ENCODE measurements around the gene CASP3.
"Not testable (repeated sequence)": the region's sequence is repeated elsewhere in the genome, so short reads cannot be mapped to it uniquely, and the experiment has no call there.

Gene CASP3

DNA sequence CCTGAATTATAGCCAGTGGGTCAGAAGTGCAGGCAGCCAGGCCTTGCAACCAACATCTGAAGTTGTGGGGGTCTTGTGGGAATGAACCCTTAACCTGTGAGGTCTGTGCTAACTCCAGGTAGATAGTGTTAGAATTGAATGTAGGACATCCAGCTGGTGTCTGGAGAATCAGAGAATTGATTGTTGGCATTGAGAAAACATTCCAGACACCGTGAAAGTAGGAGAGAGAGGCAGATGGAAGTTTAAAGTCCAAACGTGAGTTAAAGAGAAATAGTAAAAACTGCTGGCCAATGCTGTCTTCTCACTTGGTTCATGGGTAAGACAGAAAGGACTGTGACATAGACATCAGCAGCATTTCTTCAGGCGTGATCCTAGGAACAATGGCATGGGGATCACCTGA is 27.7 kb downstream of the CASP3 start:
- no peak overlapping the region for H3K4me3 ChIP-seq (ENCODE audit: low read depth, low read length)
- DNase-seq (ENCODE audit: low read depth), result no peak

DNA sequence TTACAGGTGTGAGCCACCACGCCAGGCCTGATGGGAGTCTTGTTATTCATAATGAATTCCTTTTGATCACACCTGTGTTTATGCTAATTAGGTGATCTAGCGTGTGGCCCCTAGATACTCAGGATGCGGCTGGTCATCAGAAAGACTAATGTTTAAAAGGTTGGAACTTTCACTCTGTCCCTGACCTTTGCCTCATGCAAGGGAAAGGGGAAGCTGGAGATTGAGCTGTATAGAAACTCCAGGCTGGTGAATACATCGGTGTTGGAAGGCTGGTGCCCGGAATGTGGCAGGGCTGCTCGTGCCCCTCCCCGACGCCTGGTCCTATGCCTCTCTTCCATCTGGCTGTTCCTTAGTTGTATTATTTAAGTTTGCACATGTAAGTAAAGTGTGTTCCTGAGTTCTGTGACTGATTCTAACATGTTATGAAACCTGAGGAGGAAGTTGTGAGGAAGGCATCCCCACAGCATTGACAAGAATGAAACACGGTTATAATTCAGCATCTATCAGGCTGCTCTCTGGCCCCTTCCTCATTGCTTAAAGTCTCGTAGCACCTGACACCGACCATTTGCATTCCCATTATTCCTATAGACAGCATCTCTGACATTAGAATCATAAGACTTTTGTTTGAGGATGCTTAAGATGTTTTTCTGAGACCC is 28.9 kb downstream of the CASP3 start:
- H3K4me3 ChIP-seq (ENCODE audit: low read depth, low read length), result no peak overlapping the region
- TF ChIP-seq, protein P1, sequence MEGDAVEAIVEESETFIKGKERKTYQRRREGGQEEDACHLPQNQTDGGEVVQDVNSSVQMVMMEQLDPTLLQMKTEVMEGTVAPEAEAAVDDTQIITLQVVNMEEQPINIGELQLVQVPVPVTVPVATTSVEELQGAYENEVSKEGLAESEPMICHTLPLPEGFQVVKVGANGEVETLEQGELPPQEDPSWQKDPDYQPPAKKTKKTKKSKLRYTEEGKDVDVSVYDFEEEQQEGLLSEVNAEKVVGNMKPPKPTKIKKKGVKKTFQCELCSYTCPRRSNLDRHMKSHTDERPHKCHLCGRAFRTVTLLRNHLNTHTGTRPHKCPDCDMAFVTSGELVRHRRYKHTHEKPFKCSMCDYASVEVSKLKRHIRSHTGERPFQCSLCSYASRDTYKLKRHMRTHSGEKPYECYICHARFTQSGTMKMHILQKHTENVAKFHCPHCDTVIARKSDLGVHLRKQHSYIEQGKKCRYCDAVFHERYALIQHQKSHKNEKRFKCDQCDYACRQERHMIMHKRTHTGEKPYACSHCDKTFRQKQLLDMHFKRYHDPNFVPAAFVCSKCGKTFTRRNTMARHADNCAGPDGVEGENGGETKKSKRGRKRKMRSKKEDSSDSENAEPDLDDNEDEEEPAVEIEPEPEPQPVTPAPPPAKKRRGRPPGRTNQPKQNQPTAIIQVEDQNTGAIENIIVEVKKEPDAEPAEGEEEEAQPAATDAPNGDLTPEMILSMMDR (IDR thresholded peaks at IDR 0.05; ENCODE audit: insufficient read depth, low read depth, low read length, missing control alignments), result no peak
- DNase-seq (ENCODE audit: low read depth), result no peak

More for the DNA sequence above, 27.7 kb downstream of the CASP3 start:
- TF ChIP-seq, protein P1 (IDR thresholded peaks at IDR 0.05; ENCODE audit: insufficient read depth, low read depth, low read length, missing control alignments), result no peak

DNA sequence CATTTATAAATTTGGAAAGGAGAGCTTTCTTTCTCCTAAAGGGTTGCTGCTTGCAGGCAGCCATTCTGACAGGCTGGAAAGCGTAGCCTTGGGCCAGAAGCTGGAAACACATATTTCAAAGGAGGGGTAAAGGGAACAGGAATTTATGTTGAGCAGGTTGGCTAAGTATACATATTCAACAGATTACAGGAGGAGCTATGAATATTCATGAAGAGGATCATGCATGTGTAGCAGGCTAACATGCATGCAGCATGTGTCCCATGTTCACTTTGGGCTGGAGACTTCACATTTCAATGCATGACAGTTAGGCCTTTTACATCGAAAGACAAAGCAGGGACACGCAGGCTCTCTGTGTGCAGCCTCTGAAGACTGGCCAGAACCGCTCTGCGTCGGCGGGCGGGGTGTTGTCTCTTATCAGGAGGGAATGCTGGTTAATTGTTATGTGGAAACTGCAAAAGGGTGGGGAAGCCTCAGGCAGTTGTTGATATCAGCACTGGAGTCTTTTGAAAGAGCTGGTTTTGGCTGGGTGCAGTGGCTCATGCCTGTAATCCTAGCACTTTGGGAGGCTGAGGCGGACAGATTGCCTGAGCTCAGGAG is 31.5 kb downstream of the CASP3 start:
- TF ChIP-seq, protein P1 (IDR thresholded peaks at IDR 0.05; ENCODE audit: insufficient read depth, low read depth, low read length, missing control alignments), result no peak
- no peak for DNase-seq (ENCODE audit: low read depth)
- peak overlapping the region; percentile 38; the same call in 1 of the 2 replicates for H3K4me3 ChIP-seq (ENCODE audit: low read depth, low read length)

DNA sequence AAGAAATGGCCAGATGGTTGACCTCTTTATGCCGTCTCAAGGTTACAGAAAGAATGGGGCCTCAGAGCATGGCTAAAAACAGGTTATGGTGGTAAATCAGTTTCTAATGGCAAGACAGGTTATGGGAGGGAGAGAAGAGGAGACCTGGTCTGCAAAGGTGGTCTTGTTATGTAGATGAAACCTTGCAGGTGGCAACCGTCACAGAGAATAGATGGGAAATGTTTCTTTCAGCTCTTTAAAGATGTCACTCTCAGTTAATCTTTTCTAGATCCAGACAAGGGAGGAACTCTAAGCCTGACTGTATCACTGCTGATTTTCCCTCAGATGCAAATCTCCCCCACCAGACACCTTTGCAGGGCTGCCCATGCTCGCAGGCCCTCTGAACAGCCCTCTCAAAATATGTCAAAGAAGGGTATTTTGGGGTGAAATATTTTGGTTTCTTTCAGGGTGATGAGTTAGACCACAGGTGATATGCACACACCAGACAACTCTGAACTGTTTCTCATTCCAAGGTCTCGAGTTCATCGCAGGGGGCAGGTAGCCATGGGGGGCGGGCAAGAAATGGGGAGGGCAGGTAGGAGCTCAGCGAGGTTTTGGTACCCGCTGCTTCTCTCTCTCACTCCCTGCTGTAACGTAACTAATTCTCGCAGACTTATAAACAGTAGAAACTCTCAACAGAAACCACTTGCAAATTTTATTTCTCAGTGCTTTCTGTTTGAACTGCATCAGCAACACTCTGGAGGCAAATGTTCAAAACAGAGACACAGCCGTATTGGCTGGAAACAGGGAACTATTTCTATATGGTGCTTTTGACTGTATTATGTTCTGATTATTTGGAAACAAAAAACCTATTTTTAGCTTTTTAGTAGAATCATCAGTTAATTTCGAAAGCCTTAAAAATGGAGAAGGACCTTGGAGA is 32.4 kb downstream of the CASP3 start:
- TF ChIP-seq, protein P1 (IDR thresholded peaks at IDR 0.05; ENCODE audit: insufficient read depth, low read depth, low read length, missing control alignments), result no peak
- peak; percentile 75 for DNase-seq (ENCODE audit: low read depth)
- H3K4me3 ChIP-seq (ENCODE audit: low read depth, low read length), result peak overlapping the region; percentile 38

DNA sequence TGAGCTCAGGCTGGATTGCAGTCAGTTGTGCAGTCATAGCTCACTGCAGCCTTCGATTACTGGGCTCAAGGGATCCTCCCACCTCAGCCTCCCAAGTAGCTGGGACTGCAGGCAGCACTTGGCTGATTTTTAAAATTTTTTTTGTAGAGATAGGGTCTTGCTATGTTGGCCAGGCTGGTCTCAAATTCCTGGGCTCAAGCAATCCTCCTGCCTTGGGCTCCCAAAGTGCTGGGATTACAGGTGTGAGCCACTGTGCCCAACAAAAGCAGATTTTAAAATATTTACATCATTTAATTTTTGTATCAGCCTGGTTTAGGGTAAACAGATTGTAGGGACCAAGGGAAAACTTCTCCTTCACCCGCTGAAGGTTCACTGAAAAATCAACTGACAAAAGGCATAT is 33.1 kb downstream of the CASP3 start:
- not testable (repeated sequence) for DNase-seq (ENCODE audit: low read depth)
- peak overlapping the region; percentile 38; the same call in 1 of the 2 replicates for H3K4me3 ChIP-seq (ENCODE audit: low read depth, low read length)

DNA sequence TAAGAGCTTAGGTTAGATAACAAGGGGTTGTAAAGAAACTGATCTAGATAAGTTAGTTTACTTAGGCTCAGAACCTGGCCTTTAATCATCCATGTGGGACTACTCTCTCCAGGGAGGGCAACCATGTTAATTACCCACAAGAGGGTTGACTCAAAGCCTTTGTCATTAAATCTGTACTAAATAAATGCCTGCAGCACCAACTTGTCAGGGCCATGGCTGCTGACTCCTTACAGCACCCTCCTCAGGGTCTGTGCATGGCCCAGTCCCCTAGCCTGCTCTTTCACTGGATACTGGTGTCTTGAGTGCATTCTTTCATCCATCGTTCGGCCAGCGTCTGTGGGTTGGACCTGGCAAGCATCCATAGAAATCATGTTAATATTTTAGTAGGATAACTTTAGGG is 34.7 kb downstream of the CASP3 start:
- H3K4me3 ChIP-seq (ENCODE audit: low read depth, low read length), result no peak overlapping the region
- TF ChIP-seq, protein P1 (IDR thresholded peaks at IDR 0.05; ENCODE audit: insufficient read depth, low read depth, low read length, missing control alignments), result no peak
- no peak for DNase-seq (ENCODE audit: low read depth)

DNA sequence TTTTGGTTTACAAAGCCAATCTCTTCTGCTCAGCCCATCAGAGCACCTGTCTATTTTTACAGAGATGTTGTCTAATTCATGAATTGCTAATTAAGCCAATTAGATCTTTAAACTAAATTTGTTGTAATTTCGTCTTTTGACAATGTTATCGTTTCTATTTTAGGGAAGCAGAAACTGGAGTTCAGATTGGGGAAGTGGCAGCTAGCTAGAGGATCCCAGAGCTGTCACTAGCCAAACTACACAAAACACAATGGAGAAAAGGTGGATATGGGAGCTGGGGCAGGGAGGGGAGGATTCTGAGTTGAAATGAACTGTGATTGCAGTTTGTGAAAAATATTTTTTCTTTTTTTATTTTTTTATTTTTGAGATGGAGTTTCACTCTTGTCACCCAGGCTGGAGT is 35.8 kb downstream of the CASP3 start:
- no peak overlapping the region for H3K4me3 ChIP-seq (ENCODE audit: low read depth, low read length)
- TF ChIP-seq, protein P1 (IDR thresholded peaks at IDR 0.05; ENCODE audit: insufficient read depth, low read depth, low read length, missing control alignments), result no peak
- no peak for DNase-seq (ENCODE audit: low read depth)

Measured in GM12865 (cell line).